ENCODE results near the gene EIF3B.
A peak's percentile ranks its signal among the peaks of the same experiment; 100 is the strongest.
"Not testable (repeated sequence)": the region's sequence is repeated elsewhere in the genome, so short reads cannot be mapped to it uniquely, and the experiment has no call there.

EIF3B gene

DNA sequence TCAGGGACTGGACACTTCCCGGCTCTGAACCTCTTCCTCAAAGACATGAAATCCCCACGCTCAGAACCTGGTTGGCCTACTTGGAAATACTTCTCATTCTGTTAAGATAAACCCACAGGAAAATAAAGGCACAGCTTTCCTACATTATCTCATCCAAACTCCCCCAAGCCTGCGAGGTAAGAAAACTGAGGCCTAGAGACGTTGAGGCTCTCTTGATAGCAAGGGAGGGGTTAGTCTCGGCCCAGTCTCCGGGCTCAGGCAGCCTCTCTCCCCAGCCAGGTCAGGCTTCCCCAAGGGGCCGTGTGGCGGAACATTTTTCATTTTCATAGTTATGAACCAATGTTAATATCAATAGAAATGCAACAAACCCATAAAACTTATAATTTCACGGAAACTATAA, 4.6 kb upstream of the EIF3B start:
- no peak for DNase-seq

DNA sequence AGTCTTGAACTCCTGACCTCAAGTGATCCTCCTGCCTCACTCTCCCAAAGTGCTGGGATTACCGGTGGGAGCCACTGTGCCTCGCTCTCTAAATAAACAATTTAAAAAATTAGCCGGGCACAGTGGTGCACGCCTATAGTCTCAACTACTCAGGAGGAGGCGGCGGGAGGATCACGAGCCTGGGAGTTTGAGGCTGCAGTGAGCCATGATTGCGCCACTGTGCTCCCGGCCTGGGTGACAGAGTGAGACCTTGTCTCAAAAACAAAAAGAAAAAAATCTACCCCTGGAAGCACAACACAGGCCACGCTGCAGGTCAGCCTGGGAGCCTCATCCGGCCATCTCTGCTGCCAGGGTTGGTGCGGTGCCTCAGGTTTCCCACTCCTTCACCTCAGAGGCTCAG, 3.8 kb upstream of the EIF3B start:
- DNase-seq: no peak

DNA sequence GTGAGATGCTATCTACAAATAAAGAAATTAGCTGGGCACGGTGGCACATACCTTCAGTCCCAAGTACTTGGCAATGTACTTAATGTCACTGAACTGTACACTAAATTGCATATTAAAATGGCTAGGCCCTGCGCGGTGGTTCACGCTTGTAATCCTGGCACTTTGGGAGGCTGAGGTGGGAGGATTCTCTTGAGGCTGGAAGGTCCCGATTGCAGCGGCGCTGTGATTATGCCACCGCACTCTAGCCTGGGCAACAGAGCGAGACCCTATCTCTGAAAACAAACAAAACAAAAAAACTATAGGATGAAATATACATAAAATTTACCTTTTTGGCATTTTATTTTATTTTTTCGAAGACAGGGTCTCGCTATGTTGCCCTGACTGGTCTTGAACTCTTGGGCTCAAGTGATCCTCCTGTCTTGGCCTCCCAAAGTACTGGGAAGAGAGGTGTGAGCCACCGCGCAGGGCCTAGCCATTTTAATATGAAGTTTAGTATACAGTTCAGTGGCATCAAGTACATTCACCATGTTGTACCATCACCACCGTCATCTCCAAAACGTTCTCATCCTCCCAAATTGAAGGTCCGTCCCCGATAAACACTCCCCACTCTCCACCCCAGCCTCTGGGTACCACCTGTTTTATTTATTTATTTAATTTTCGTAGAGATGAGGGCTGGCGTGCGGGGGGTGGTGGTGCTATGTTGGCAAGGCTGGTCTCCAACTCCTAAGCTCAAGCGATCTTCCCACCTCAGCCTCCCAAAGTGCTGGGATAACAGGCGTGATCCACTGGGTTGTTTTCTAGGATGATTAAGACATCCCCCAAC, 1.3 kb upstream of the EIF3B start:
- DNase-seq: no peak

DNA sequence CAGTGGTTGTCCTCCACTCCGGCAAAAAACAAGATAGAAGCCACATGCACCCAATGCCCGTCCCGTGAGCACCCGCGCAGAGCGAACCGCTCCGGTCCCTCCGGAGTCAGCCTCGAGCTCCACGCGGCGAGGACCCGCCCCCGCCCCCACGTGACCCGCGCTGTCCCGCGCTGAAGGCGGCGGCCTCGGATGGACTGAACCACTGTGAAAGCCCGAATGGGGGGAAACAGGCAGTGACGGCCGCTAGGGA, 766 bp upstream of the EIF3B start:
- peak; percentile 92 to 93 for DNase-seq

DNA sequence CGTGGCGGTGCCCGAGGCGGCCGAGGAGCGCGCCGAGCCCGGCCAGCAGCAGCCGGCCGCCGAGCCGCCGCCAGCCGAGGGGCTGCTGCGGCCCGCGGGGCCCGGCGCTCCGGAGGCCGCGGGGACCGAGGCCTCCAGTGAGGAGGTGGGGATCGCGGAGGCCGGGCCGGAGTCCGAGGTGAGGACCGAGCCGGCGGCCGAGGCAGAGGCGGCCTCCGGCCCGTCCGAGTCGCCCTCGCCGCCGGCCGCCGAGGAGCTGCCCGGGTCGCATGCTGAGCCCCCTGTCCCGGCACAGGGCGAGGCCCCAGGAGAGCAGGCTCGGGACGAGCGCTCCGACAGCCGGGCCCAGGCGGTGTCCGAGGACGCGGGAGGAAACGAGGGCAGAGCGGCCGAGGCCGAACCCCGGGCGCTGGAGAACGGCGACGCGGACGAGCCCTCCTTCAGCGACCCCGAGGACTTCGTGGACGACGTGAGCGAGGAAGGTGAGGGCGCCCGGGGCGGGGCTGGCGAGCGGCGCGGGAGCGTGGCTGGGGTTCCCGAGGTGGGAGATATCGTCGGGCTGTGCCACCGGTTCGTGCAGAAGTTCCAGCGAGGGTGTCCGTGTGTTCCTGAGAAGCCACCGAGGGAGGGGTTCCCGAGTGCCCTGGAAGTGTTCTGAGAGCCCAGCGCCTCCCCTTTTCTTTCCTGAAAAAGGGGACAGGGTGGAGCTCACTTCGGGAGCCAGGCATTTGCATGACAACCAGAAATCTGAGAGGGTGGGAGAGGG, 495 bp downstream of the EIF3B start:
- no peak for DNase-seq

DNA sequence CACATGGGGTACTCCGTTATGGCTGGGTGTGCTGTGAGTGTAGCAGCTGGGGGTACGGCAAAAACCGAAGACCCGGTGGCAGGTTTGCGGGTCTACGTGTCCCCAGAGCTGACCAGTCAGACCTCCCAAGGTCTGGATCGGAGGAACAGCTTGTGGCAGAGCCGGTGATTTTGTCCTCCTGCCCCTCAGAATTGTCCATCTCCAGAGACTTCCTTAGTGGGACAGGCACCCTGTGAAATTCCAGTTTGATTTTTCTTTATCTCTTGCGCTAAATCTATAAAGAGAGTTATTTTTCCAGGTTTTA, 1.0 kb downstream of the EIF3B start:
- no peak for DNase-seq

DNA sequence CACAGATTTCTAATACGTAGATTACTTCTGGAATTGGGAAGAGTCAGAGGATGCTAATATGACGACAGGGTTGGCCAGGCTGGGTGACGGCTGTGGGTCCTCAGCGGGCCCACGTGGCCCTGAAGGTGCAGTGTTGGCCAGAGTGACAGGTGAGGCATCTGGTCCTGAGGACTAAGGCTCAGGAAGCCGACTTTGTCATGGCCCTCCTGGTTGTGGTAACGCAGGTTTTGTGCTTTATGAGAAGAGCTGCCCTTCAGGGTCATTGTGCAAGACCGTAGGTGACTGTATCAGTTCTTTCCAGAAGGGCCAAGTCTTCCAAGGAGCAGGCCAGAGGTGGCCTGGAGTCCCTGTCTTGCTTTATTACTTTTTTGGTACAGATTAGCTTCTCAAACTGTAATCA, 2.5 kb downstream of the EIF3B start:
- DNase-seq: no peak

DNA sequence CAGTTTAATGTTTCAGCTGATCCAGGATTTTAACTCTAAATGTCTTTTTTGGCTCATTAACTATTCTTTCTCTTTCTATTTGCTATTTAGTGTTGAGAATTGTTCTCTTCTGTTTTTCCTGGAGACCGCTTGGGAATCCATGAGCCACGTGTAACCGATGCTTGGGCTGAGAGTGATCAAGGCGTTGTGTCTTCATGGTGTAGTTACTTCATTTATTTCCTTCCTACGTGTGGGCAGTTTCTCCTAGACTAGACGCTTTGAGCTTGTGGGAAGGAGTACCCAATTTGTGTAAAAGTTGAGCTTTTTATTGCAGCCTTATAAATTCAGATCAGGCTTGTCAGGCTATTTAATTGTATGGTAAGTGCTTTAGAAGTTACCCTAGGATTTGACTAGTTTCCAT, 2.9 kb downstream of the EIF3B start:
- DNase-seq: no peak

DNA sequence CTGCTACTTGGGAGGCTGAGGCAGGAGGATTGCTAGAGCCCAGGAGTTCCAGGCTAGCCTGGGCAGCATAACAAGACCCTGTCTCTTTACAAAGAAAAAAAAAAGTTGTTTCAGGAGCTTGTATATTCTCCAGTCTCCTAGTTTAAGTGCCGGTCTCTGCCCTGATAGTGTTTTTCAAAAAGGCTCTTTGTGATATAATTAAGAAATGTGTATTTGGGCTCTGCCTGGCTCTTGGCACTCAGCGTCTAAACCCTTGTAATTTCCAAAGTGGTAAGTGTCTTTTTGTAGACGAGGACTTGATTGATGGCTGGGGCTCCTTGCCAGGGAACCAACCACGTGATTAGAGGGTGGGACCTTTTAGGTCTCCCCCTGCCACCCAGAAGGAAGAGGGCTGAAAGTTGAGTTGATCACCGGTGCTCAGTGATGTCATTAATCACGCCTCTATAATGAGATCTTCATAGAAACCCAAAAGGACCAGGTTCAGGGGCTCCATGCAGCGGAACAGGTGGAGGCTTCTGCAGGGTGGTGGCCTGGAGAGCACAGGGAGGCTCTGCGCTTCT, 4.4 kb downstream of the EIF3B start:
- no peak for DNase-seq

DNA sequence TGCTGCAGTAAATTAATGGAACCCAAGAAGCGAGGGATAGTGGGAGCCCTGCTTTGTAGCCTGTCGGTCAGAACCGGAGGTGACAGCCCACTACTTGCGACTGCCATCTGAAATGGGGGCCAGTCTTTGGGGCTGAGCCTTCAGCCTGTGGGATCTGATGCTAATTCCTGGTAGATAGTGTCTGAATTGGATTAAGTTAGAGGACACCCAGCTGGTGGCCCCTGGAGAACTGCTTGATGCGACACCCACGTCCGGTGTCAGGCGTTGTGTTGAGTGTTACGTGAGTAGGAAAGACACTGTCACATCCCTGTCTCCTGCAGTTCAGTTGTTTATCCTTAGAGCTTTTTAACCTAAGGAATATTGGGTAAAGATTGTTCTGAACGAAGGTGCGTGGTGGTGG, 5.0 kb downstream of the EIF3B start:
- no peak for DNase-seq

DNA sequence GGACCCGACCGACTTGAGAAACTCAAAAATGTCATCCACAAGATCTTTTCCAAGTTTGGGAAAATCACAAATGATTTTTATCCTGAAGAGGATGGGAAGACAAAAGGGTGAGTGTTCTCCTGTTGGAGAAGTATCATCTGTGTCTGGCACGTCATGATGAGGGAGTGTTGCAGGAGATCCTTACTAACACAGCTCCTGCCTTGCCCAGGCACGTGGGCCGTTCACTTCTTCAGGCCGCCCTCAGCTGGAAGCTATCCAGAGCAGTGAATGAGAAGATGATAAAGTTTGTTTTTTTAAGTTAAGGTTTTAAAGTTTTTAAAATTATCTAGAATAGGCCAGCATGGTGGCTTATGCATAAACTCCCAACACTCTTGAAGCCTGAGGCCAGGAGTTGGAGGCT, 6.2 kb downstream of the EIF3B start:
- no peak for DNase-seq

DNA sequence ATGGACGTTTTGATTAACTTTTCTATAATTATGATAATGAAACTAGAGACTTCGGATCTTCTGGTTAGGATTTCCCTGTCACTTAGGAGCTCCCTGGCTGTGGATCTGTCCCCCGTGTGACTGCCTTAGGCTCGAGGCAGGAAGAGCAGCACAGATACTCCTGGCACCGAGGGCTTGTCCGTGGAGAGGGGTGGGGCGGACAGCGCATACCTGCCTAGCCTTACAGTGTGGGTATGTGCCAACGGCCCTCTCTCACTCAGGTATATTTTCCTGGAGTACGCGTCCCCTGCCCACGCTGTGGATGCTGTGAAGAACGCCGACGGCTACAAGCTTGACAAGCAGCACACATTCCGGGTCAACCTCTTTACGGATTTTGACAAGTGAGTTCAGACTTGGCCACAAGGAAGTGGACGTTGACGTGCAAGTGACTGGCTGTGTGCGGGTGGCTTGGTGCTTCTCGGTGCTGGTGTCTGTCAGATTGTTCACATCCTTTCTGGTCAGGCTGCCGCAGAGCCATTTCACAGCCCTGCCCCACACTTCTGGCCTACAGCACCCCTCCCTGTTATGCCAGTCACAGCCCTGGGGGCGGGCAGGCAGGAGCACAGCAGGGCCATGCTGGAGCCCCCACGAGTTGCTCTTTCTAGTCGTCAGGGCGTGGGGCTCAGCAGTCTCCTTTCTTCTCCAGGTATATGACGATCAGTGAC, 7.9 kb downstream of the EIF3B start:
- no peak for DNase-seq

DNA sequence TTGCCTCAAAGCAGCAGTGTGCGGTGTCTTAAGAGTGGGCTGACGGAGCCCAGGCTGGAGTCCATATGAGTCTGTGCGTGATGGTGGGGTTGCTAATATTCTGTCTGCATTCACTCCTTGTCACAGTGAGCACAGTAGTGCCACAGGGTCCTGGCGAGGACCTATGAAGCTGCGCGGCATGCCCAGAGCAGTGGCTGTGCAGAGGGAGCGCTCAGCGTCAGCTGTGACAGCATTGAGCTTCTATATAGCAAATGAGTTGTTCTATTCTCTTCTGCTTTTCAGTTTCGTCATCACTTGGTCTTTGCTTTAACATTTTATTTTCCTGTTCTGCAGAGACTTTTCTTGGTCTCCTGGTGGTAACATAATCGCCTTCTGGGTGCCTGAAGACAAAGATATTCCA, 14.5 kb downstream of the EIF3B start:
- DNase-seq: no peak

DNA sequence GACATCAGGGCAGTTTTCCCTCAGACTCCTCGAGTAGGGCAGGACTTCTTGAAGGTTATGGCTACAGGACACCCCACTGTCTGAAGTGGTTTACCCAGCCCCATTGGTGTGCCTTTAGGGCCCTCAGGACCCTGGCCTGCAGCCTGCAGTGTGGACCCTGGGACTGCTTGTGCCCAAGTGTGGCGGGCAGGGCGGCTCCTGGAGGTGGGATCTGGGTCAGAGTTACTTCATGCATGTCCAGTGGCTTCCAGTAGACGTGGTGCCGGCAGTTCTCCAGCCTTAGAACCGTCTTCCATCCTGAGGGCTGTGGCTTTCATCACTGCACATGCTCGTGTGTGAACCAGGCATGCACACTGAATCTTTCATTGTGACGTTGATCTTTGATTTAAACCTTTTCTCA, 16.7 kb downstream of the EIF3B start:
- DNase-seq: no peak

DNA sequence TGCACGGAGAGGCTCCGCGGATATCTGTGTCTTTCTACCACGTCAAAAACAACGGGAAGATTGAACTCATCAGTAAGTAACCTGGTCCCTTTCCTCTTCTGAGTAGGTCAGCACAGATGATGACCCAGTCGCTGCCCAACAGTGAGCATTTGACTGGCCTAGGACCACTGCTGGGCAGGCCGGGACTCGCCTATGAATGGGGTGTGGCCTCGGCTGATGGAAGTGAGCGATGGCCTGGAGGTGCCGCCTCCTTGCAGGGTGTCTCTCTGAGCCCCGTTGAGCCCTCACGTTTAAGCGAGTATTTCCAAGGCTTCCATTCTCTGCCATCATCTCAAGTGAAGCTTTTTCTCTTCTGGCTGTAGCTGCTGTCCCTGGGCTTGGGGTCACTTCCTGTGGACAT, 18.1 kb downstream of the EIF3B start:
- DNase-seq: no peak

DNA sequence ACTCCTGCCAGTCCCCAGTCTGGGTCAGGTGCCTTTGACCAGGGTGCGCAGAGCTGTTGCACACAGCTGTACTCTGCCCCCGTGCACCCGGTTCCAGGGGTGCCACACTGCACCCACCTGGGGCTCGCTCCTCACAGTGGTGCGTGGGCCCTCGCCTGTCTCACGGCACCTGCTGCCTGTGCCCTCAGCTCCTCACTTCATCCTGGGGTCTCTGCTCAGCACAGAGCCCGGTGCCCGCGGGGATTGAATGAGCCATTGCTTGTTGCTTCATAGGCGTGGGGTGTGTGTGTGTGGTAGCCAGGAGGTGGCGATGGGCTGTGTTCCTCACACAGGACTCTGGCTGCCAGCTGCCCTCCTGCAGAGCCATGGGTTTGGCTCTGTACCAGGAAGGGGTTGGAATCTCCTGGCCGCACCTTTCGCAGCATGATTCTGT, 18.5 kb downstream of the EIF3B start:
- DNase-seq: no peak

DNA sequence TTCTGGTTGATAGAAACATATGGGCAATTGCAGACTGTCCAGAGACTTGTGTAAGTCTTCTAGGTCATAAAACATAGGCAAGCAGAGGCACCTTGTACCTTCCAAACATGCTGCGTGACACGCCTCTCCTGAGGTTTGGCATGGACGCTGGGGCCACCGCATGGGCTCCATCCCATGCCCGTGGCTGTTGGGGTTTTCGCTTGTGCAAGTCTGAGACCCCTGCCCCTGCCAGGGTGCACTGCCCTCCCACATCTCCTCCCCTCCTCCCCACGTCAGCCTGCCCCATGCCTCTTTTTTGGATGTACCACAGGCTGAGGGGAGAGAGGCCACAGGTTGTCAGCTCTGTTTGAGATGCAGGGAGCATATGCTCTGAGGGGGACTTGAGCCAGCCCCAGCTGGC, 19.0 kb downstream of the EIF3B start:
- DNase-seq: no peak

DNA sequence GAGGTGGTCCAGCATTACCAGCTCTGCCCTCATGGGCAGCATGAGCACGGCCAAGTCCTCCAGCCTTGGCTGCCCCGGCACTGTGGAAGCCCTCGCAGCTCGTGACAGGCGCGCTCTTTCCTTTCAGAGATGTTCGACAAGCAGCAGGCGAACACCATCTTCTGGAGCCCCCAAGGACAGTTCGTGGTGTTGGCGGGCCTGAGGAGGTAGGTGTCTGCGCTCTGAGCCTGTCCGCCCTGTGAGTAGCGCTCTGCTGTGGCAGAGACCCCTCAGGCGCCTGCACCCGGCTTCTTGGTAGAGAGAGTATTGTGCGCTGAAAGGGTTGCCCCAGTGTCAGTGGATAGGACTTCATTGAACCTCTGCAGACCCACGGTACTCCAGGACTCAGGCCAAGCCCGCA, 19.8 kb downstream of the EIF3B start:
- no peak for DNase-seq

DNA sequence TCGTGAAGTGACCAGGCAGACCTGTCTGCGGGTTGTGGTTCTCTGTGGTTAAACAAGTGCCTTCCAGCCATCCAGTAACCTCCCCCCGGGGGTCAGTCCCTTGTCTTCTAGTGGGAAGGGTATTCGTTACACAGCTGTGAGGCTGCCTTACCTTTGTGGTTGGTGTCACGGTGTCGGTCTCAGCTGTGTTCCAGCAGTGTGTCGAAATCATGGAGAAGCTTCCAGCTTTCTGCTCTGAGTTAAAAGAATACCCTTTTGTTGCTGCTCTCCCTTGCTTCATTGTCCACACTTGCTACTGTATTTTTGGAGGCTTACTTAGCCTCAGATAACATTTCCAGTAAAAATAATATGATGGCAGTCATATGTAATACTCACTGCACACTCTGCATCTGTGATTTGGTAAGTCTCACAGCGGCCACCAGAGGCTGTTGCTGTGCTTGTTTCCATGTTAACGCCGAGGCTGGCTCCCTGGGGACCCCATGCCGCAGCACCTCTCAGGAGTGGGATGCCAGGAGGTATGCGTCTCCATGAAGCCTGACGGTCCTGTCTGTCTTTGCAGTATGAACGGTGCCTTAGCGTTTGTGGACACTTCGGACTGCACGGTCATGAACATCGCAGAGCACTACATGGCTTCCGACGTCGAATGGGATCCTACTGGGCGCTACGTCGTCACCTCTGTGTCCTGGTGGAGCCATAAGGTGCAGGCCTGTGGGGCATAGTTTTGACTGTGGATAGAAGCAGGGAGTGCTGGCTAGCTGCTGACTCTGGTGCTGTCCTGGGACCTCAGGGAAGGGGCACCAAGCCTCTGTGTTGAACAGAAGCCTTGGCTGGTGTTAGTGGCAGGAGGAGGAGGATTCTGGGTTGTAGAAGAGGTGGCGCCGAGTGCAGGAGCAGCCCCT, 20.5 kb downstream of the EIF3B start:
- DNase-seq: no peak

DNA sequence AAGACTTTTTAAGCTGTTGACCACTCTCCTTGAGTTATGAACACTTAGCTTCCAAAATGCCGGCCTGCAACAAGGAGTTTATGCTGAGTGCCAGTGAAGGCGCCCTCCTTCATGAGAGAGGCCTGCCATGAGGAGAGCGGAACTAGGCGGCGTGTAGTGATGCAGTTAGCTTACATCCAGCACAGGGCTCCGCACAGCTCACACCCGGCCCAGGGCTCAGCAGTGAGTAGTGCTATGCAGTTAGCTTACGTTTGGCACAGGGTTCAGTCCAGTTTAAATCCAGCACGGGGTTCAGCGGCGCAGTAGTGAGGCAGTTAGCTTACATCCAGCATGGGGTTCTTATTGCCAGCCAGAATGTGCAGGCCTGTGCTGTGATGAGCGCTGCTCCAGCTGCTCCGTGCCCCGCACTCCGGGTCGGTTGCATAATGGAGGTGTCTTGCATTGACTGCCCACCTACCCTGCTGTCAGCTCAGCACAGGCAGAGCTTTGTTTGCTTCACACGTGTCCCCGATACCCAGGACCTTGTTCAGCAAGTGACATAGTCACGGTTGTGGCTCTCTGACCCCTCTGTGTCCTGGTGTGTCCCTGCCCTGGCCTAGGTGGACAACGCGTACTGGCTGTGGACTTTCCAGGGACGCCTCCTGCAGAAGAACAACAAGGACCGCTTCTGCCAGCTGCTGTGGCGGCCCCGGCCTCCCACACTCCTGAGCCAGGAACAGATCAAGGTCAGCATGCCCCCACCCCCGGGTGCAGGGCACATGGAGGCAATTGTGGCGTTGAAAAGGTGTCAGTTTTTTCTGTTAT, 21.9 kb downstream of the EIF3B start:
- no peak for DNase-seq

DNA sequence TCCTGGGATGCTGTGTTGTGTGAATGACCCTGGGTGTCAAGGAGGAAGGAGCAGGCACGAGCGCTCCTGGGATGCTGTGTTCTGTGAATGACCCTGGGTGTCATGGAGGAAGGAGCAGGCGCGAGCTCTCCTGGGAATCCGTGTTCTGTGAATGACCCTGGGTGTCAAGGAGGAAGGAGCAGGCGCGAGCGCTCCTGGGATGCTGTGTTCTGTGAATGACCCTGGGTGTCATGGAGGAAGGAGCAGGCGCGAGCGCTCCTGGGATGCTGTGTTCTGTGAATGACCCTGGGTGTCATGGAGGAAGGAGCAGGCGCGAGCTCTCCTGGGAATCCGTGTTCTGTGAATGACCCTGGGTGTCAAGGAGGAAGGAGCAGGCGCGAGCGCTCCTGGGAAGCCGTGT, 22.9 kb downstream of the EIF3B start:
- not testable (repeated sequence) for DNase-seq

DNA sequence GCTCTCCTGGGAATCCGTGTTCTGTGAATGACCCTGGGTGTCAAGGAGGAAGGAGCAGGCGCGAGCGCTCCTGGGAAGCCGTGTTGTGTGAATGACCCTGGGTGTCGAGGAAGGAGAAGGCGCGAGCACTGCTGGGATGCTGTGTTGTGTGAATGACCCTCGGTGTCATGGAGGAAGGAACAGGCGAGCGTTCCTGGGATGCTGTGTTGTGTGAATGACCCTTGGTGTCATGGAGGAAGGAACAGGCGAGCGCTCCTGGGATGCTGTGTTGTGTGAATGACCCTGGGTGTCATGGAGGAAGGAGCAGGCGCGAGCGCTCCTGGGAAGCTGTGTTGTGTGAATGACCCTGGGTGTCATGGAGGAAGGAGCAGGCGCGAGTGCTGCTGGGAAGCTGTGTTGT, 23.5 kb downstream of the EIF3B start:
- DNase-seq: not testable (repeated sequence)
